Upper lobe of left lung (tissue), 4 donors: ENCODE results near the gene TEX19.

ENCODE experiments used
- CTCF ChIP-seq, 6 experiments: fragments of 450-650 bp in 4 of 6; fragments of 200-600 bp in 2 of 6; sonication (generic) in 2 of 6; IDR thresholded peaks; one replicate each; pipeline ENCODE4 v1.5.1; 2016 to 2019; ENCODE audit warnings: antibody characterized with exemption in 6 of 6
- POLR2AphosphoS5 ChIP-seq, 2 donors: sonication (generic); formaldehyde crosslinking; IDR thresholded peaks; one replicate each; pipeline ENCODE4 v1.5.1; 2017; ENCODE audit warnings: antibody characterized with exemption in 2 of 2

- TF ChIP-seq POLR2AphosphoS5 (IDR thresholded peaks at IDR 0.05) (no peak), CTCF (IDR thresholded peaks at IDR 0.05) (no peak)
Measured at GRCh38 chr17:82407255-82407654, 48.2 kb downstream of the TEX19 start.
